GM12878 (cell line): ENCODE results near the gene ABR. TPM values are rescaled to one million over a fixed set of nuclear protein-coding genes. Genes with fewer than 3 reads are reported as not detected.

Experiments used
- ATAC-seq: fragments of 200-7000 bp; cut with Tn5 transposase; 3 replicates; pipeline ENCODE4 v1.9.1; 2020; ENCODE audit warnings: mild to moderate bottlenecking, moderate library complexity
- BruUV-seq: library from RNA; stranded (reverse); fragments of 400-500 nt; replicated peaks from 2 replicates; lab custom pipeline; 2021; lab: Mats Ljungman, UMichigan
- CTCF ChIA-PET: fragments of 300-600 bp; sonication (Branson Sonifier 250); formaldehyde crosslinking; extraction: SDS; loops from one replicate; lab custom pipeline; 2021; ENCODE audit warnings: inconsistent platforms; lab: Yijun Ruan, JAX
- POLR2A ChIA-PET: fragments of 350-600 bp; formaldehyde crosslinking; extraction: SDS; loops from one replicate; lab custom pipeline; 2021; ENCODE audit warnings: inconsistent platforms; lab: Charles Lee
- RAD21 ChIA-PET: fragments of 300-600 bp; sonication (Branson Sonifier 250); formaldehyde crosslinking; loops from one replicate; lab custom pipeline; 2023; ENCODE audit warnings: antibody characterized with exemption; ENCODE audit not compliant: unreplicated experiment; lab: Charles Lee
- SMC1A ChIA-PET: fragments of 300-600 bp; sonication (Branson Sonifier 250); formaldehyde crosslinking; loops from one replicate; lab custom pipeline; 2023; ENCODE audit not compliant: unreplicated experiment, uncharacterized antibody; lab: Charles Lee
- DNase-seq: peaks from one replicate; pipeline ENCODE4 v3.0.0-alpha.2; 2011; ENCODE audit warnings: low read depth, low spot score
- FAIRE-seq: peaks from 3 replicates; lab custom pipeline; 2011; peaks lifted over from hg19 to GRCh38; lab: Jason Lieb, UNC
- H2AFZ ChIP-seq: 2 replicates; pipeline ENCODE4 v1.6.0; 2011; ENCODE audit warnings: low read depth, low read length, control low read depth; ENCODE audit not compliant: control insufficient read depth
- H3K27ac ChIP-seq: 2 replicates; pipeline ENCODE4 v1.5.1; 2011; ENCODE audit warnings: control low read depth; ENCODE audit not compliant: control insufficient read depth, insufficient read depth
- H3K27me3 ChIP-seq, 2 experiments: replicated peaks in 1 of 2; 2 replicates each; pipeline versions ENCODE4 v1.6.0 to v1.6.1; 2011; ENCODE audit warnings: low read length in 1 of 2; ENCODE audit not compliant: control insufficient read depth in 2 of 2, insufficient read depth in 2 of 2
- H3K36me3 ChIP-seq, 2 experiments: 2 replicates each; pipeline ENCODE4 v1.5.1; 2011; ENCODE audit warnings: low read length in 1 of 2; ENCODE audit not compliant: control insufficient read depth in 2 of 2, insufficient read depth in 2 of 2
- H3K4me1 ChIP-seq: 2 replicates; pipeline ENCODE4 v1.6.1; 2011; ENCODE audit warnings: mild to moderate bottlenecking, low read length, moderate library complexity, mixed read lengths; ENCODE audit not compliant: control insufficient read depth, insufficient read depth
- H3K4me2 ChIP-seq: 2 replicates; pipeline ENCODE4 v1.6.0; 2011; ENCODE audit warnings: control low read depth; ENCODE audit not compliant: control insufficient read depth, insufficient read depth
- H3K4me3 ChIP-seq: fragments of 200-600 bp; sonication (generic); 2 replicates; pipeline ENCODE4 v1.5.1; 2016
- H3K79me2 ChIP-seq: 2 replicates; pipeline ENCODE4 v1.6.0; 2011; ENCODE audit warnings: low read length; ENCODE audit not compliant: control insufficient read depth, insufficient read depth
- H3K9ac ChIP-seq: 2 replicates; pipeline ENCODE4 v1.8.0; 2011; ENCODE audit warnings: low read length, control low read depth, mixed read lengths; ENCODE audit not compliant: control insufficient read depth, insufficient read depth
- H3K9me3 ChIP-seq: replicated peaks from 3 replicates; pipeline ENCODE4 v1.5.1; 2011; ENCODE audit warnings: mild to moderate bottlenecking, low read length; ENCODE audit not compliant: control insufficient read depth, insufficient read depth
- H4K20me1 ChIP-seq: 2 replicates; pipeline ENCODE4 v1.6.0; 2011; ENCODE audit not compliant: control insufficient read depth, insufficient read depth
- BCL3 ChIP-seq: IDR thresholded peaks from 2 replicates; pipeline ENCODE4 v1.6.1; 2011; ENCODE audit warnings: borderline replicate concordance, low read depth, mild to moderate bottlenecking, moderate library complexity, low read length; ENCODE audit not compliant: insufficient read depth, poor library complexity, severe bottlenecking
- DPF2 ChIP-seq: fragments of 450-650 bp; IDR thresholded peaks from 2 replicates; pipeline ENCODE4 v1.6.1; 2017; ENCODE audit warnings: mild to moderate bottlenecking
- EGR1 ChIP-seq, 2 experiments: IDR thresholded peaks; 1 replicate in 1 of 2; 2 replicates in 1 of 2; pipeline ENCODE4 v1.6.1; 2011 to 2012; ENCODE audit warnings: low read depth in 2 of 2, low read length in 2 of 2, borderline replicate concordance in 1 of 2, mild to moderate bottlenecking in 1 of 2, moderate library complexity in 1 of 2
- HSF1 ChIP-seq: fragments of 150-350 bp; IDR thresholded peaks from 2 replicates; pipeline ENCODE4 v1.6.1; 2014; ENCODE audit warnings: mild to moderate bottlenecking, low read depth, low read length
- KLF5 ChIP-seq: fragments of 450-650 bp; IDR thresholded peaks from 2 replicates; pipeline ENCODE4 v1.6.1; 2014; ENCODE audit warnings: mild to moderate bottlenecking; ENCODE audit not compliant: partially characterized antibody
- POLR2AphosphoS5 ChIP-seq: IDR thresholded peaks from 2 replicates; pipeline ENCODE4 v1.6.1; 2011; ENCODE audit warnings: mild to moderate bottlenecking, low read length, inconsistent platforms
- POU2F2 ChIP-seq: IDR thresholded peaks from 3 replicates; pipeline ENCODE4 v1.6.1; 2011; ENCODE audit warnings: low read depth, mild to moderate bottlenecking, low read length, borderline replicate concordance
- SMAD1 ChIP-seq: fragments of 450-650 bp; IDR thresholded peaks from 2 replicates; pipeline ENCODE4 v1.6.1; 2018; ENCODE audit warnings: mild to moderate bottlenecking, low read depth; ENCODE audit not compliant: partially characterized antibody
- SMAD5 ChIP-seq: IDR thresholded peaks from 2 replicates; pipeline ENCODE4 v1.6.1; 2016; ENCODE audit warnings: antibody characterized with exemption, low read depth
- ZBTB4 ChIP-seq: fragments of 450-650 bp; formaldehyde crosslinking; IDR thresholded peaks from 2 replicates; pipeline ENCODE4 v1.4.0; 2022; ENCODE audit warnings: mild to moderate bottlenecking, moderate library complexity
- ZNF24 ChIP-seq: fragments of 450-650 bp; IDR thresholded peaks from 2 replicates; pipeline ENCODE4 v1.6.1; 2017; ENCODE audit warnings: antibody characterized with exemption, mild to moderate bottlenecking
- WGBS: methylation state at CpG from one replicate; pipeline ENCODE4 v1.1.6; 2016; ENCODE audit warnings: low lambda C conversion rate; ENCODE audit not compliant: insufficient replicate concordance, insufficient coverage; ENCODE audit errors: missing lambda C conversion rate; 5-methylcytosine and 5-hydroxymethylcytosine counted together
- in situ Hi-C: fragments of 300-500 bp; cut with MboI; formaldehyde crosslinking; loops from 9 replicates; pipeline ENCODE4 v1.14.3; 2018; ENCODE audit warnings: mixed read lengths
- intact Hi-C: fragments of 100-400 bp; cut with micrococcal nuclease; formaldehyde crosslinking; loops from one replicate; pipeline ENCODE4 v1.14.2; 2022; ENCODE audit not compliant: unreplicated experiment
- polyA plus RNA-seq, 11 experiments: library from polyadenylated mRNA; depleted of rRNA in 4 of 11; unstranded in 6 of 11; stranded (reverse) in 5 of 11; fragments of >200 nt; fragmentation: Nextera tagmentation in 4 of 11; fragmentation: Illumina TruSeq in 1 of 11; extraction: Ambion mirVana in 4 of 11; extraction: Trizol in 1 of 11; gene quantifications; 1 replicate in 1 of 11; 2 replicates in 10 of 11; pipeline versions ENCODE4 v1.2.1 to v1.2.3, GENCODE V29; 2011 to 2016; ENCODE audit warnings: inconsistent platforms in 2 of 11, missing spikeins in 2 of 11, low read depth in 1 of 11
- total RNA-seq, 4 experiments: library from RNA; depleted of rRNA in 3 of 4; stranded (reverse); fragments of >200 nt in 3 of 4; fragmentation: Illumina TruSeq in 1 of 4; extraction: Trizol in 1 of 4; gene quantifications; 2 replicates each; pipeline versions ENCODE4 v1.2.1 to v1.2.3, GENCODE V29; 2013 to 2021

The ABR gene
- total and polyA plus RNA-seq, 10 of the 15 experiments (the other 5 are each of a cell fraction or from before 2014, with no cell fraction given): 1.4 to 112 (median 30.0) TPM

- no peak overlapping the region for H2AFZ ChIP-seq
- no peaks in the 10 kb centered on the region for H3K9me3 ChIP-seq
- WGBS: 73% methylated on average over 4 of the region's 4 CpGs
- in situ Hi-C loops: no loop called here
- no peak overlapping the region for H3K4me3 ChIP-seq
- ChIA-PET RAD21 (no interaction called here), SMC1A (no interaction called here), POLR2A (no interaction called here), CTCF (no interaction called here)
- H3K9ac ChIP-seq: no peak overlapping the region
- H3K36me3 ChIP-seq: peaks cover 0 to 2% of the 10 kb centered on the region in 2 experiments; a peak in 2 of 4 replicates
- ATAC-seq (no peak), DNase-seq (no peak), FAIRE-seq (no peak)
- H4K20me1 ChIP-seq: 0 out of 2 replicates have a peak, but pooled peaks cover 4% of the 10 kb centered on the region
- BruUV-seq: no TSS peak
- TF ChIP-seq HSF1: no peak
- TF ChIP-seq BCL3: no peak
- no peak for TF ChIP-seq DPF2
- TF ChIP-seq POU2F2: no peak
- no peak for TF ChIP-seq SMAD5
- TF ChIP-seq SMAD1: no peak
- no peak for TF ChIP-seq ZBTB4 (CRISPR knock-in tag)
- no peak for TF ChIP-seq POLR2AphosphoS5
- no peak for TF ChIP-seq EGR1 (IDR thresholded peaks at IDR 0.05; ENCODE audit: borderline replicate concordance in 1 of 2, low read depth in 2 of 2, low read length in 2 of 2)
- TF ChIP-seq KLF5: no peak
- no peak for TF ChIP-seq ZNF24
- peaks cover 8% of the 10 kb centered on the region for H3K4me1 ChIP-seq
- no peak overlapping the region for H3K4me2 ChIP-seq
- peaks cover 19% of the 10 kb centered on the region for H3K79me2 ChIP-seq
- intact Hi-C loops: no loop called here
- no peaks in the 10 kb centered on the region for H3K27me3 ChIP-seq
- H3K27ac ChIP-seq: no peak overlapping the region
Measured at GRCh38 chr17:1169929-1170312, 9.9 kb downstream of the ABR start.
